GM19395 (cell line): ENCODE measurements around the gene OASL.
"Not testable (repeated sequence)": the region's sequence is repeated elsewhere in the genome, so short reads cannot be mapped to it uniquely, and the experiment has no call there.

ENCODE experiments used
- ATAC-seq: cut with Tn5 transposase; IDR thresholded peaks from one replicate; pipeline ENCODE4 v1.9.1; 2021; ENCODE audit warnings: mild to moderate bottlenecking, moderate library complexity; ENCODE audit not compliant: unreplicated experiment

OASL gene, protein sequence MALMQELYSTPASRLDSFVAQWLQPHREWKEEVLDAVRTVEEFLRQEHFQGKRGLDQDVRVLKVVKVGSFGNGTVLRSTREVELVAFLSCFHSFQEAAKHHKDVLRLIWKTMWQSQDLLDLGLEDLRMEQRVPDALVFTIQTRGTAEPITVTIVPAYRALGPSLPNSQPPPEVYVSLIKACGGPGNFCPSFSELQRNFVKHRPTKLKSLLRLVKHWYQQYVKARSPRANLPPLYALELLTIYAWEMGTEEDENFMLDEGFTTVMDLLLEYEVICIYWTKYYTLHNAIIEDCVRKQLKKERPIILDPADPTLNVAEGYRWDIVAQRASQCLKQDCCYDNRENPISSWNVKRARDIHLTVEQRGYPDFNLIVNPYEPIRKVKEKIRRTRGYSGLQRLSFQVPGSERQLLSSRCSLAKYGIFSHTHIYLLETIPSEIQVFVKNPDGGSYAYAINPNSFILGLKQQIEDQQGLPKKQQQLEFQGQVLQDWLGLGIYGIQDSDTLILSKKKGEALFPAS

DNA sequence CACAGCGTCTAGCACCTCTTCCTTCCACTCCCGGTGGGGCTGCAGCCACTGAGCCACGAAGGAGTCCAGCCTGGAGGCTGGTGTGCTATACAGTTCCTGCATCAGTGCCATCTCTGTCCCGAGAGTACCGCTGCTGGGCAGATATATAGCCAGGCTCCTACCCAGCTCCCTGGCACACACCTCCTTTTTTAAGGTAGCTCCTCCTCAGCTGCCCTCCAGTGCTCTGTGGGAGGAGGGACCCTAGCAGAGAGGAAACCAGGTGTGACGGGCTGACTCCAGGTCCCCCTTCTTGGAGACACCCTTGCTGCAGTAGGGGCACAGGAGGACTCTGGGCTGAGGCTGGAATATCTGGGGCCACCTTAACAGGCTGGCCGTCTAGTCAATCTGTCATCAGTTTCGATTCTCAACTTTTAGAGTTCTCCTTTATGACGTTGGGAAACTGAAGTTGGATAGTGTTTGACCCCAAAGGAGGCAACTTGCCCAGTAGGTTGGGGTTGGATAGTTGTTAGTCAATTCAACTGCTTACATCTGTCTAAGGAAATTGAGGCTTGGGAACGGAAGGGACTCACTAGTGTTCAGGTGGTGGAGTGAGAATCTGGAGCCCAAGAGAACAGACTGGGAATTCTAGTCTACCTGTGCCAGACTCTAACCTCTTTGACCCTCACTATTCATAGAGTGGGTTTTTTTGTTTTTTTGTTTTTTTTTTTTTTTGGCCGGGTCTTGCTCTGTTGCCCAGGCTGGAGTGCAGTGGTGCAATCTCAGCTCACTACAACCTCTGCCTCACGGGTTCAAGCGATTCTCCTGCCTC, at the start of gene OASL:
Gene OASL (minus strand): TSS at position 386 of the 808 bp plus-strand sequence. CDS start 275 bp downstream, at position 111.
- ATAC-seq: peak; percentile 75

DNA sequence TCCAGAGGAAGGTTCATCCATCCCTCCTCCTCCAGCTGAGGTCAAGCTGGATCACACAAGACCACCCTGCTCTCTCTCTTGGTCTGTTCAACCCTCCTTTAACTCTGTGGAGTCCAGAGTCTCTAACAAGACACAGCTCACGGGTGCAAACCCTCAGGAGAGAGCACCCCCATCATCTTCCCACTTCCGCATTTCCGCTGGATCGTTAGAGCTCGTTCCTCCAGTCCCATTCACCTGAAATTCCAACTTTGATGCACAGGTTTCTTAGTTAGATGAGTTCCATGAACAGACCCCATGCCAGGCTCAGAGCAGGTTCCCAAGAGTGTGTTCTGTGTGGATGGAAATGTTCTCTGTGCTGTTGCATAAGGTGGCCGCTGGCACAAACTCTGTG, 49.1 kb upstream of the OASL start:
- no peak for ATAC-seq

DNA sequence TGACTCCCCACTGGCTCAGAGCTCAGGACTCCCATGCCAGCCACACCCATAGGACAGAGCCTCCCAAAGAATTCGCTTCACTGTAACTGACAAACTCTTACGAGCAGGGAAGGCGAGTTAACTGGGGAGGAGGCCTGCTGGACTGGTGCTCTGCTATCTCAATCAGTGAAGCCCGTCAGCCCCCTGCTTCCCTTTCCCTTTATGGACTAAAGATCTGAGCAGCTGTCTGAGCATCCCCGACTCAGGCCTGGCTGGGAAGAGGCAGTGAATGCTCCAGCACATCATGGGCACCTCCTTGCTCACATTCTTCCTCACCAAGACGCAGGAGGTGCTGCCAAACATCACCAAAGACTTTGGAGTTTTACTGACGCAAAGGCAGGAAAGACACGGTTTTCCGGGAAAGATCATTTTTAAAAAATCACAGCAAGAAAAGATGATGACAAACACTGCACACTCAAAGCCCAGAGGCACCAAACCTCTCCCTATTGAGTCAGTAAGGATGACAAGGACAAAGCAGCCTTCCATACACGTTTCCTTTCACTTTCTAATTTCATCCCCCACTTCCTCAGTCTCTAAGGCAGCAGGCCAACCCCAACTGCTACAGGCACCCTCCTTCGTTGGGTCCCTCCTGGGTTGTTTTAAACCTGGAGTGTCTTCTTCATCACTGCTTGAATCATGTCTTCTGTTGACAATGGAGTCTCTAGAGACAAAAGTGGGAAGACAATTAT, 48.6 kb upstream of the OASL start:
- ATAC-seq: no peak

DNA sequence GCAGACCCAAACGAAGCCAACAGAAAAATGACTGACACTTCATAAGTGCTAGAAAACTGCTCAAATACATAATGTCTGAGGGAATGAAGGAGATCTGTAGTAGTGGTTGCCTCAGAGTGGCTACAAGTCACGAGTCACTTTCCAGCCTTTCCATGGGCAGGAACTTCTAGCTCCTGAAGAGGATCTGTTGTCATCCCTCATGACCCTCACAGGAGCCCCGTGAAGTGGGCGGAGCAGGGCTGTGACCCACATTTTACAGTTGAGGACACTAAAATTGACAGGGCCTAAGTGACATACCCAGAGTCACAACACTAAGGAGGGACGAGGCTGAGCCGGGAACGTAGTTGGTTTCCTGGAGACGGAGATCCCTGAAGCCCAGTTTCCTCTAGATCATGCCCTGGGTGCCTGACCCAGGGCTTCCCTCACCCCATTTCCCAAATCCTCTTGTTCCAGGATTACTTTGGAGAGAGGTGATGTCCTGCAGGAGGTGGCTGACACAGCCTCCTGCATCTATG, 47.8 kb upstream of the OASL start:
- no peak for ATAC-seq

DNA sequence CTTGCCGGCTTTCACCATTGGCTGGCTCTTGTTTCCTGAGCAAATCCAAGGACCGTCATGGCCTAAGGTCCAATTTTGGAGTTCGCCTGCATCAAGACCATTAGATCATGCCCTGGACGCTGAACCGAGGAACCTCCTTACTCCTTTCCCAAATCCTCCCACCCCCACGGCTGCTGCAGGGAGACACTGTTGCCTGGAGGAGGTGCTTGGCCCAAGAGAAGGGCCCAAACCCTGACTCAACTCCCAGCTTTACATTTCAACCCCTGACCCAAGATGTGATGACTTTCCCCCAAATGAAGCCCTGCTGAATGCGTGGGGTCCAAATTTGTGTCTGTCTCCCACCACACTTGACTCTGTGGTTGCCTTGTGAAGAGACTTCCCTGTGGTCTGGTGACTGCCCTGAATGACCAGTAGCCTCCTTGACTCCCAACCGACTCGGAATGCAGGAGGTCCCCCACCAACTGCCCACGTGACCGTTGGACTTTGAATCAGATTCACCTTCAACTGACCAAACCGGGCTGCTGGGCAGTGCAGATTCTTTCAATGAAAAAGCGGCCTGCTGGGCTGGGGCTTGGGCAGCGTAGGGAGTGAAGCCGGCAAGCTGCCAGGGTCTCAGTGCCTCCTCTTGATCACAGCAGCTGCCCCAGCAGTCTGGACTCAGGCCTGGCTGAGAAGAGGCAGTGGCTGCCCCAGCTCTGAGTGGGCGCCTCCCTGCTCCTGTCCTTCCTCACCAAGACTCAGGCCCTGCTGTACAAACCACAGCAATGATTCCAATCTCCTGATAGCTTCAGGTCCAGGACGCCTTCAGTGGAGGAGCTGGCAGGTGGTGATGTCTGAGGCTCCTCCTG, 46.7 kb upstream of the OASL start:
- ATAC-seq: no peak

DNA sequence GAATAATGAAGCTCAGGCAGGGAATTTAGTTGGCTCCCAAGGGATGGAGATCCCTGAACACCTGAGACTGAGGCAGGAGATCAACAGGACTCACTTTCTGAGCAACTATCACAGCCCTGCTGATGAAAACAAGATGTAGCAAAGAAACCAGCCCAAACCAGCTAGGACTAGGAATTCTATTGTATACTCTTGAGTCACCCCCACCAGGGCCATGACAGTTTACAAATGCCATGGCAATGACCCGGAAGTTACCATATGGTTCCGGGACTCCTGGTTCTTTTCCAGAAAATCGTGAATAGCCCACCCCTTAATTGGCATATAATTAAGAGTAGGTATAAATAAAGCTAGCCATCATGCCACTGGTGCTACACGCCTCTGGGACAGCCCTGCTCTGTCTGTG, 46.0 kb upstream of the OASL start:
- no peak for ATAC-seq

DNA sequence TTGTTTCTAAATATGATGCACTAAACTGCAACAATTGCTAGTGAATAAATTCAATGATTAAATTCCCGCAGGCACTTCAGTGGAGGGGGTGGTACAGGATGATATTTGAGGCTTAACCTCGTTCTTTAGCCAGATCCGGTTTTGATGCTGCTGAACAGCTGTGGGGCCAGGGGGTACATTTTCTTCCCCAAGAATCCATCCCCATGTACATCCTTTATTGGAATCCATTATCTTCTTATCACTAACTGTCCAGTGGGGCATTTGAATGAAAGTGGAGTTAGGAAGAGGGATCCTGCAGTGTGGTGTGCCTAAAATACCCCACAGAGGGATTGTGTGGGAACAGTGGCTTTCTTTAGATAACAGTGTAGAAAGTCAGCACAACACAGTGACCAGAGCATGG, 45.2 kb upstream of the OASL start:
- no peak for ATAC-seq

DNA sequence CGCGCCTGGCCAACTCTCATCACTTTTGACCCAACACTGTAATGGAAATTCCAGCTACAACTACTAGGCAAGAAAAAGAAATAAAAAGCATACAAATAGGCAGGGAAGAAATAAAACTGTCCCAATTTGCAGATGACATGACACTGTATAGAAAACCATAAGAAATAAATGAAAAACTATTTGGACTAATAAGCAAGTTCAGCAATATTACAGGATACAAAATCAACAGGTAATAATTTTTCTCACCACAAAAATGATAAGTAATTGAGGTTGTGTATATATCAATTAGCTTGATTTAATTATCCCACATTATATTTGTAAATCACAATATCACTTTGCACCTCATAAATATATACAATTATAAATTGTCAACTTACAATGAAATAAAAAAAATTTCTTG, 41.9 kb upstream of the OASL start:
- ATAC-seq: no peak

DNA sequence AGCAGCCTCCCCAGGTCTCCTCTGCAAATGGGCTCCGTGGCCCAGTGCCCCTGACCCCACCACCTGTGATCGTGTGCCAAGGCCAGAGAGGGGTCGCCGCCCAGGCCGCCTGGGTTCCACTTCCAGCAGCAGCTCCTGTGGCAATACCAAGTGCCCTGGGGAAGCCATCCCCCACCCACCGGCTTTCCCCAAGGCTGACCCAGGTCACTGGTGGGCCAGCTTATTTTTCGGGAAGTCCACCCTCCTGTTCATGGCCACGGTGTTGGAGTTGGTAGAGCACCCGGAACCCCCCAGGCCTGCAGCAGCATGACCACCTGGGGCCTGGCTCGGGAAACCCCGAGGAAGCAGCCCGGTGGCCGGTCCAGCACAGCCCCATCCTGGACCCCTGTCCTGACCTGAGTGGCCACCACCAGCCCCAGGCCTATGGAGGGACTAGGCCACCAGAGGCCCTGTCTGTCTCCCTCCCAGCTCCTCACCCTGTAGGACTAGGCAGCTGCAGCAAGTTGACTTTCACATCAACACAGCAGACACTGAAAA, 40.8 kb upstream of the OASL start:
- ATAC-seq: no peak

DNA sequence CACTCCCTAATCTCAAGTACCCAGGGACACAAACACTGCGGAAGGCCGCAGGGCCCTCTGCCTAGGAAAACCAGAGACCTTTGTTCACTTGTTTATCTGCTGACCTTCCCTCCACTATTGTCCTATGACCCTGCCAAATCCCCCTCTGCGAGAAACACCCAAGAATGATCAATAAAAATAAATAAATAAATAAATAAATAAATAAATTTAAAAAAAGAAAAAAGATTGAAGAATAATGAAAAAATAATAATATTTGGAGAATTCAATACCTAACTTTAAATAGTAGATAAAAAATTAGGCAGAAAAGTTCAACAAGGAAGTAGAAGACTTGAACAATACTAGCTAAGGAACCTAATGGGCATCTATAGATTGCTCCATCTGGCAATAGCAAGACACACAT, 38.4 kb upstream of the OASL start:
- ATAC-seq: not testable (repeated sequence)

DNA sequence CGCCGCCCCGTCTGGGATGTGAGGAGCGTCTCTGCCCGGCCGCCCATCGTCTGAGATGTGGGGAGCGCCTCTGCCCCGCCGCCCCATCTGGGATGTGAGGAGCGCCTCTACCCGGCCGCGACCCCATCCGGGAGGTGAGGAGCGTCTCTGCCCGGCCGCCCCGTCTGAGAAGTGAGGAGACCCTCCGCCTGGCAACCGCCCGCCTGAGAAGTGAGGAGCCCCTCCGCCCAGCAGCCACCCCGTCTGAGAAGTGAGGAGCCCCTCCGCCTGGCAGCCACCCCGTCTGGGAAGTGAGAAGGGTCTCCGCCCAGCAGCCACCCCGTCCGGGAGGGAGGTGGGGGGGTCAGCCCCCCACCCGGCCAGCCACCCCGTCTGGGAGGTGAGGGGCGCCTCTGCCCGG, 36.9 kb upstream of the OASL start:
- not testable (repeated sequence) for ATAC-seq

DNA sequence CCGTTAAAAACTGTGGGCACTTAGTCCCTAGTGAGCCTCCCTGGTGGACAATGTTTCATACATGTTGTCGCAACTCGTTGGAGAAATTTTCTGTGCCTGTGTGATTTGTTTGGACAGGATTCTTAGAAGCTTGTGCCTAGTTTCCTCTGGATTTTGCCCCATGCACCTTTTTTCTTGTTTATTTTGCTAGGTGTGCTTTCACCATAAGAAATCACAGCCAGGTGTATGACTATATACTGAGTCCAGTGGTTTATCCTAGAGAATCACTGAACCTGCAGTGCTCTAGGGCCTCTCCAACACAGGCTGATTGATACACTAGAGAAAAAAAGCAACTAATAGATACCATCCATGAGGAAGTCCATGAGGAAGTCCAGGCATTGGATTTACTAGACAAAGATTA, 33.1 kb upstream of the OASL start:
- no peak for ATAC-seq

DNA sequence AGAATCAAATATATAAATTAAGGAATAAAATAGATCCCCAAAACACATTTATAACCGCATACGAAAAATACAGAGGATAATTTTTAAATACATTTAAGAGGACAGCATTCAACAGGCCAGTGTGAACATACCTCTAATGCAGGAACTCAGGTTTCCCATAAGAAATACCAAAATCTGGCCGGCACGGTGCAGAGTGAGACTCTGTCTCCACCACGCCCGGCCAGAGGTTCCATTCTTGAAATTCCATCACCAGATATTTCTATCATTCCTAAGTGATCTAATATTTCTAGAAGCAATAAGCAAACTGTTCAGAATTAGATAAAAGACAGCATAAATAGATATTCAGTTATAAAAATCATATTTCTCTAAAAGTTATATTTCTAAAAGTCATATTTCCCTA, 30.2 kb upstream of the OASL start:
- ATAC-seq: no peak

DNA sequence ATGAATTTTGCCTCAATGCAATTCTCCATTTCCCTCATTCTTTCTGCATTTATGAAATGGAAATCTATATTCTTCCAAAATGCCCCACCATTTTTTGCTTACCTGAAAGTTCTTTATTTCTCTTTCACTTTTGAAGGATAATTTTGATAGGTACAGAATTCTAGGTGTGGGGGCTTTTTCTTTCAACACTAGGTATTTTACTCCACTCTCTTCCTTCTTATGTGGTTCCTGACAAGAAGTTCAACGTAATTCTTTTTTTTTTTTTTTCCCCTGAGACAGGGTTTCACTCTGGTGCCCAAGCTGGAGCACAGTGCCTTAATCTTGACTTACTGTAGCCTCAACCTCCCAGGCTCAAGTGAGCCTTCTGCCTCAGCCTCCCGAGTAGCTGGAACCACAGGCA, 26.3 kb upstream of the OASL start:
- no peak for ATAC-seq

DNA sequence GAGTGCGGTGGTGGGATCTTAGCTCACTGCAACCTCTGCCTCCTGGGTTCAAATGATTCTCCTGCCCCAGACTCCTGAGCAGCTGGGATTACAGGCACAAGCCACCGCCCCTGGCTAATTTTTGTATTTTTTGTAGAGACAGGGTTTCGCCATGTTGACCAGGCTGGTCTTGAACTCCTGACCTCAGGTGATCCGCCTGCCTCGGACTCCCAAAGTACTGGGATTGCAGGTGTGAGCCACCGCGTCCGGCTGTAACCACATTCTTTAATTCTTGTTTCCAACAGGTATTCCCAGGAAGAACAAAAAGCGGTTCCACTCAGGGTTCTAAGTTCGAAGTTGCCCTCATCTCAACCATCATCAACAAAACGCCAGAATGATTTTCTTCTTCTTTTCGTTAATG, 25.5 kb upstream of the OASL start:
- ATAC-seq: not testable (repeated sequence)

DNA sequence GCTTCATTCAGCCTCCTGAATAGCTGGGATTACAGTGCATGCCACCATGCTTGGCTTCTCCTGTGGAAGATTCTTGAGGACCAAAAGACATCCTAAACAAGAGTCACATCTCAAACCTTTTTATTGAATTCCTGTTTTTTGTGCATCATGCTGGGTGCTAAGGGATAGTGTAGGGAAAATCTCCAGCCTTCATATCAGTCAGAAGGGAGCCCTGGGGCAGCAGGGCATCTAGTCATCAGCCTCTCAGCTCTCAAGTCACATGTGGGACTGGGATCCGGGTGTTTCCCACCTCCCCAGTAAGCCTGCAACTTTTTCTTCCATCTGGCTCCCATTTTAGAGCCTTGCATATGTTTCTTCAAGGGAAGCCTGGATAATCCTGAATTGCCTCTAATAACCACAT, 25.1 kb upstream of the OASL start:
- no peak for ATAC-seq

DNA sequence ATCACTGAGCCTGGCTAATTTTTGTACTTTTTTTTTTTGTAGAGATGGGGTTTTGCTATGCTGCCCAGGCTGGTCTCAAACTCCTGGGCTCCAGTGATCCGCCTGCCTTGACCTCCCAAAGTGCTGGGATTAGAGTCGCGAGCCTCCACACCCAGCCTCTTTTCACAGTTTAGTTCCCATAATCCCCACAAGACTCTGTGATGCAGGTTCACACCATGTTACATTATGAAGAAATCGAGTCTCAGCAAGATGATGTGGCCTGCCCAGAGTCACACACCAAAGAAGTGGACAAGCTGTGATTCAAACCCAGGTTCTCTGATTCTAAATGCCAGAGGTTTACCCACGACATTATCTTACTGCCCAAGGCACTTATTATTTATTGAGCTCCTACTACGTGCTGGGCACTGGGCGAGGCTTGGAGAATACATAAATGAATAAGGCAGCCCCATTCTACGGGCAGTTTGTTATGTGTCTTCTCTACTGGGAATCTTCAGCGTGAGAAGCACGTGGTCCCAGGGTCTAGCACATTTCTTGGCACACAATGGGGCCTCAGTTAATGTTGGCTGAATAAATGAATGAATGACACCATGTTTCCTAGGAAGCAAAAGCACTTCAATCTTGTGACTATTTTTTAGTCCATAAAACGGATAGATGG, 23.5 kb upstream of the OASL start:
- no peak for ATAC-seq

DNA sequence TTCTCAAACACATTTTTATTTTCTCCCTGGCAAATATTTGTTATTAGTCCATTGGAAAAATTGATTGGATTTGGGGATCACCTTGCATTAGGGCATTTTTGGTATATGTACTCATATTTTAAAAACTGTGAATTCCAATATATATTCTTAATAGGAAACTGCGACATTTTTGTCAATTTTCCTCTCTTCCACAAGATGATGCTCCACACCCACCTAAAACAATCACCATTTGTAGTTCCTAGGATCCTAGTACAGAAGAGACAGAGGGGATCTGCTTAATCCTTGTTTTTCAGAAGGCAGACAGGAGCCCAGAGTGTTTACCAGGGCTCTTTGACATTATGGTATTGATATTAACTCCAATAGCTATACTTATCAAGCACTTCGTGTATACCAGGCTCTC, 22.8 kb upstream of the OASL start:
- no peak for ATAC-seq
